Stomach (tissue), 4 donors: ENCODE data around the gene SORCS1.

Experiments used
- EP300 ChIP-seq: sonication (generic); formaldehyde crosslinking; IDR thresholded peaks from one replicate; pipeline ENCODE4 v1.6.1; 2017; ENCODE audit warnings: antibody characterized with exemption
- POLR2A ChIP-seq, 4 donors: fragments of 450-650 bp; IDR thresholded peaks; one replicate each; pipeline ENCODE4 v1.6.1; 2016; ENCODE audit warnings: antibody characterized with exemption in 4 of 4, control low read depth in 2 of 4, mild to moderate bottlenecking in 1 of 4, moderate library complexity in 1 of 4
- POLR2AphosphoS5 ChIP-seq, 3 donors: sonication (generic); formaldehyde crosslinking; IDR thresholded peaks; one replicate each; pipeline ENCODE4 v1.6.1; 2016; ENCODE audit warnings: antibody characterized with exemption in 3 of 3
- TF ChIP-seq, protein P1 (sequence below), 7 experiments: fragments of 450-650 bp in 4 of 7; fragments of 200-600 bp in 3 of 7; sonication (generic) in 3 of 7; IDR thresholded peaks; one replicate each; pipeline ENCODE4 v1.5.1; 2016 to 2019; ENCODE audit warnings: antibody characterized with exemption in 7 of 7, control low read depth in 2 of 7, mild to moderate bottlenecking in 1 of 7

- TF ChIP-seq, protein P1, sequence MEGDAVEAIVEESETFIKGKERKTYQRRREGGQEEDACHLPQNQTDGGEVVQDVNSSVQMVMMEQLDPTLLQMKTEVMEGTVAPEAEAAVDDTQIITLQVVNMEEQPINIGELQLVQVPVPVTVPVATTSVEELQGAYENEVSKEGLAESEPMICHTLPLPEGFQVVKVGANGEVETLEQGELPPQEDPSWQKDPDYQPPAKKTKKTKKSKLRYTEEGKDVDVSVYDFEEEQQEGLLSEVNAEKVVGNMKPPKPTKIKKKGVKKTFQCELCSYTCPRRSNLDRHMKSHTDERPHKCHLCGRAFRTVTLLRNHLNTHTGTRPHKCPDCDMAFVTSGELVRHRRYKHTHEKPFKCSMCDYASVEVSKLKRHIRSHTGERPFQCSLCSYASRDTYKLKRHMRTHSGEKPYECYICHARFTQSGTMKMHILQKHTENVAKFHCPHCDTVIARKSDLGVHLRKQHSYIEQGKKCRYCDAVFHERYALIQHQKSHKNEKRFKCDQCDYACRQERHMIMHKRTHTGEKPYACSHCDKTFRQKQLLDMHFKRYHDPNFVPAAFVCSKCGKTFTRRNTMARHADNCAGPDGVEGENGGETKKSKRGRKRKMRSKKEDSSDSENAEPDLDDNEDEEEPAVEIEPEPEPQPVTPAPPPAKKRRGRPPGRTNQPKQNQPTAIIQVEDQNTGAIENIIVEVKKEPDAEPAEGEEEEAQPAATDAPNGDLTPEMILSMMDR (IDR thresholded peaks at IDR 0.05) = no peak
- TF ChIP-seq POLR2AphosphoS5 (IDR thresholded peaks at IDR 0.05) (no peak), EP300 (no peak), POLR2A (IDR thresholded peaks at IDR 0.05) (no peak)
Observed at GRCh38 chr10:106987362-106987761, 177.1 kb downstream of the SORCS1 start.
